ENCODE results near the gene DOK7.
"Not testable (repeated sequence)": the region's sequence is repeated elsewhere in the genome, so short reads cannot be mapped to it uniquely, and the experiment has no call there.

The DOK7 gene

GRCh38 chr4:3502941-3503936, 40.1 kb downstream of the DOK7 start:
- DNase-seq (ENCODE audit: low read depth): no peak

GRCh38 chr4:3505231-3505630, 42.1 kb downstream of the DOK7 start:
- no peak for DNase-seq (ENCODE audit: low read depth)

GRCh38 chr4:3508542-3508941, 45.4 kb downstream of the DOK7 start:
- DNase-seq (ENCODE audit: low read depth): no peak

- DNase-seq (ENCODE audit: low read depth): no peak
These were observed 47.4 kb downstream of the DOK7 start for GRCh38 chr4:3510481-3510880.

GRCh38 chr4:3511187-3511586, 48.1 kb downstream of the DOK7 start:
- no peak for DNase-seq (ENCODE audit: low read depth)

- not testable (repeated sequence) for DNase-seq (ENCODE audit: low read depth)
These were observed 48.5 kb downstream of the DOK7 start for GRCh38 chr4:3511601-3512000.

GRCh38 chr4:3512279-3512678, 49.2 kb downstream of the DOK7 start:
- DNase-seq (ENCODE audit: low read depth): no peak

- DNase-seq (ENCODE audit: low read depth): no peak
These were observed 49.6 kb downstream of the DOK7 start for GRCh38 chr4:3512719-3513118.

GRCh38 chr4:3513807-3514206, 50.7 kb downstream of the DOK7 start:
- no peak for DNase-seq (ENCODE audit: low read depth)

GRCh38 chr4:3514221-3514780, 51.2 kb downstream of the DOK7 start:
- no peak for DNase-seq (ENCODE audit: low read depth)

GRCh38 chr4:3514806-3515501, 51.8 kb downstream of the DOK7 start:
- no peak for DNase-seq (ENCODE audit: low read depth)

- no peak for DNase-seq (ENCODE audit: low read depth)
These were observed 52.5 kb downstream of the DOK7 start for GRCh38 chr4:3515646-3516045.

GRCh38 chr4:3516061-3516835, 53.1 kb downstream of the DOK7 start:
- DNase-seq (ENCODE audit: low read depth): no peak

GRCh38 chr4:3516836-3517730, 54.0 kb downstream of the DOK7 start:
- no peak for DNase-seq (ENCODE audit: low read depth)

GRCh38 chr4:3517731-3518510, 54.8 kb downstream of the DOK7 start:
- DNase-seq (ENCODE audit: low read depth): no peak

GRCh38 chr4:3518511-3518880, 55.4 kb downstream of the DOK7 start:
- DNase-seq (ENCODE audit: low read depth): no peak

- no peak for DNase-seq (ENCODE audit: low read depth)
These were observed 55.8 kb downstream of the DOK7 start for GRCh38 chr4:3518941-3519340.

GRCh38 chr4:3519468-3520264, 56.6 kb downstream of the DOK7 start:
- no peak for DNase-seq (ENCODE audit: low read depth)

GRCh38 chr4:3520276-3520675, 57.2 kb downstream of the DOK7 start:
- DNase-seq (ENCODE audit: low read depth): no peak

Data from CMK (cell line).